ENCODE results near the gene GARRE1. TPM values are rescaled to one million over a fixed set of nuclear protein-coding genes. Genes with fewer than 3 reads are reported as not detected.

The GARRE1 gene
- total RNA-seq, 1 donor from 2014 or later: 31.9 TPM

GRCh38 chr19:34265221-34265650, 10.9 kb downstream of the GARRE1 start:
- no peak overlapping the region for H3K4me3 Mint-ChIP-seq (ENCODE audit: low read depth)
- no peaks in the 10 kb centered on the region for H3K9me3 Mint-ChIP-seq (ENCODE audit: low read depth)
- no peaks in the 10 kb centered on the region for H3K27me3 Mint-ChIP-seq
- H3K36me3 Mint-ChIP-seq (ENCODE audit: insufficient read depth): peaks cover 6% of the 10 kb centered on the region
- DNase-seq (ENCODE audit: low spot score, unreplicated experiment): no peak
- no peak overlapping the region for H3K27ac Mint-ChIP-seq
- TF ChIP-seq CTCF (IDR thresholded peaks at IDR 0.05; ENCODE audit: unreplicated experiment): no peak
- peaks cover 26% of the 10 kb centered on the region for H3K4me1 Mint-ChIP-seq (ENCODE audit: low read depth)

- no peak overlapping the region for H3K27ac Mint-ChIP-seq
- H3K36me3 Mint-ChIP-seq (ENCODE audit: insufficient read depth): peaks cover 7% of the 10 kb centered on the region
- H3K4me1 Mint-ChIP-seq (ENCODE audit: low read depth): peaks cover 14% of the 10 kb centered on the region
- H3K4me3 Mint-ChIP-seq (ENCODE audit: low read depth): no peak overlapping the region
- H3K27me3 Mint-ChIP-seq: no peaks in the 10 kb centered on the region
- no peaks in the 10 kb centered on the region for H3K9me3 Mint-ChIP-seq (ENCODE audit: low read depth)
- no peak for DNase-seq (ENCODE audit: low spot score, unreplicated experiment)
- TF ChIP-seq CTCF (IDR thresholded peaks at IDR 0.05; ENCODE audit: unreplicated experiment): no peak
These were observed 14.7 kb downstream of the GARRE1 start for GRCh38 chr19:34269081-34269480.

GRCh38 chr19:34269489-34269888, 15.1 kb downstream of the GARRE1 start:
- no peaks in the 10 kb centered on the region for H3K9me3 Mint-ChIP-seq (ENCODE audit: low read depth)
- no peak for DNase-seq (ENCODE audit: low spot score, unreplicated experiment)
- no peak overlapping the region for H3K4me3 Mint-ChIP-seq (ENCODE audit: low read depth)
- peak overlapping the region; percentile 87 for H3K27ac Mint-ChIP-seq
- no peaks in the 10 kb centered on the region for H3K27me3 Mint-ChIP-seq
- TF ChIP-seq CTCF (IDR thresholded peaks at IDR 0.05; ENCODE audit: unreplicated experiment): no peak
- peaks cover 7% of the 10 kb centered on the region for H3K36me3 Mint-ChIP-seq (ENCODE audit: insufficient read depth)
- peaks cover 14% of the 10 kb centered on the region for H3K4me1 Mint-ChIP-seq (ENCODE audit: low read depth)

GRCh38 chr19:34269968-34270621, 15.7 kb downstream of the GARRE1 start:
- Mint-ChIP-seq H3K27ac (peak overlapping the region; percentile 87), H3K27me3 (no peaks in the 10 kb centered on the region), H3K36me3 (ENCODE audit: insufficient read depth) (peaks cover 8% of the 10 kb centered on the region), H3K4me3 (ENCODE audit: low read depth) (no peak overlapping the region), H3K9me3 (ENCODE audit: low read depth) (no peaks in the 10 kb centered on the region), H3K4me1 (ENCODE audit: low read depth) (peaks cover 15% of the 10 kb centered on the region)
- DNase-seq (ENCODE audit: low spot score, unreplicated experiment): no peak
- no peak for TF ChIP-seq CTCF (IDR thresholded peaks at IDR 0.05; ENCODE audit: unreplicated experiment)

GRCh38 chr19:34273121-34273520, 18.8 kb downstream of the GARRE1 start:
- no peak for DNase-seq (ENCODE audit: low spot score, unreplicated experiment)
- Mint-ChIP-seq H3K4me3 (ENCODE audit: low read depth) (no peak overlapping the region), H3K27me3 (no peaks in the 10 kb centered on the region), H3K9me3 (ENCODE audit: low read depth) (no peaks in the 10 kb centered on the region), H3K27ac (no peak overlapping the region), H3K4me1 (ENCODE audit: low read depth) (peaks cover 27% of the 10 kb centered on the region), H3K36me3 (ENCODE audit: insufficient read depth) (peaks cover 7% of the 10 kb centered on the region)
- TF ChIP-seq CTCF (IDR thresholded peaks at IDR 0.05; ENCODE audit: unreplicated experiment): no peak
